HG03095 (cell line): ENCODE measurements around the gene ANO1.

Experiments
- ATAC-seq: cut with Tn5 transposase; IDR thresholded peaks from one replicate; pipeline ENCODE4 v1.9.1; 2021; ENCODE audit warnings: moderate library complexity; ENCODE audit not compliant: unreplicated experiment

ANO1 gene

GRCh38 chr11:70233511-70233934 lies 155.4 kb downstream of the ANO1 start:
- ATAC-seq: no peak

GRCh38 chr11:70233962-70234361 lies 155.8 kb downstream of the ANO1 start:
- no peak for ATAC-seq
